Activated T-cell treated with anti-CD3 and anti-CD28 coated beads, Interleukin-2, amount 50 U/mL, for 72 hours (primary cell): Measurements from ENCODE around the gene SLC35F2. TPM values are rescaled to one million over a fixed set of nuclear protein-coding genes. Genes with fewer than 3 reads are reported as not detected.
"Not testable (repeated sequence)": the region's sequence is repeated elsewhere in the genome, so short reads cannot be mapped to it uniquely, and the experiment has no call there.

Source experiments
- ATAC-seq, 2 donors: fragments of 150-1000 bp; cut with Tn5 transposase; replicated peaks in 1 of 2; 2 replicates each; pipeline ENCODE4 v1.10.0; 2021; ENCODE audit warnings: moderate library complexity in 2 of 2, mild to moderate bottlenecking in 1 of 2
- DNase-seq, 2 donors: peaks; one replicate each; pipeline ENCODE4 v3.0.0; 2021 to 2022; ENCODE audit warnings: mixed read lengths in 1 of 2
- H3K27ac Mint-ChIP-seq: one replicate; pipeline ENCODE4 v1.8.0; 2022; ENCODE audit warnings: mild to moderate bottlenecking, moderate library complexity, mixed read lengths
- H3K27me3 Mint-ChIP-seq: one replicate; pipeline ENCODE4 v1.8.0; 2022; ENCODE audit warnings: low read depth, mixed read lengths
- H3K36me3 Mint-ChIP-seq, 2 donors: one replicate each; pipeline ENCODE4 v1.8.0; 2022; ENCODE audit warnings: mixed read lengths in 2 of 2, mild to moderate bottlenecking in 1 of 2; ENCODE audit not compliant: insufficient read depth in 2 of 2
- H3K4me1 Mint-ChIP-seq: one replicate; pipeline ENCODE4 v1.8.0; 2022; ENCODE audit warnings: low read depth, mixed read lengths
- H3K4me3 Mint-ChIP-seq, 2 donors: one replicate each; pipeline ENCODE4 v1.8.0; 2022; ENCODE audit warnings: mild to moderate bottlenecking in 2 of 2, mixed read lengths in 2 of 2, moderate library complexity in 2 of 2
- H3K9me3 Mint-ChIP-seq, 2 donors: one replicate each; pipeline ENCODE4 v1.8.0; 2022; ENCODE audit warnings: mixed read lengths in 2 of 2
- total RNA-seq, 2 donors: library from RNA; stranded (reverse); gene quantifications; one replicate each; pipeline ENCODE4 v1.2.3, GENCODE V29; 2022

The SLC35F2 gene
- total RNA-seq, 2 donors from 2014 or later, result 22.4 to 29.4 TPM

DNA sequence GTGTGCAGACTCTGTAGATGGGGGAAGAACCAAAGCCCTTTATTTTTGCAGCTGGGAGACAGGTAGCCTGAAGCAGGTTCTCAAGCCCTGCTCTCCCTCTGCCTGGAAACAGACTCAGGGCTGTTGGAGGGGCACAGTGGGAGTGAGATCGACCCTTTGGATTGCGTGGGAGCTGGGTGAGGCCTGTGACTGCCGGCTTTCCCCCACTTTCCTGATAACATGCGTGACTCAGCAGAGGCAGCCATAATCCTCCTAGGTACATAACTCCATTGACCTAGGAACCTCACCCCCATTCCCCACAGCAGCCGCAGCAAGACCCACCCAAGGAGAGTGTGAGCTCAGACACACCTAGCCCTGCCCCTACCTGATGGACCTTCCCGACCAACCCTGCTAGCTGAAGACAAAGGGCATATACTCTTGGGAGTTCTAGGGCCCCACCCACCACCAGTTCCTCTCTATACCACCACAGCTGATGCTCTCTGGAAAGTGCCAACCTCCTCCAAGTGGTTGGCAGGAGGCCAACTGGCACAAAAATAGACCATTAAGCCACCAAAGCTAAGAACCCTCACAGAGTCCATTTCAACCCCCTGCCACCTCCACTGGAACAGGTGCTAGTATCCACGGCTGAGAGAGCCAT, 99.8 kb downstream of the SLC35F2 start:
- H3K27me3 Mint-ChIP-seq, result peaks cover 41% of the 10 kb centered on the region
- H3K9me3 Mint-ChIP-seq, H3K4me1 Mint-ChIP-seq, H3K36me3 Mint-ChIP-seq, DNase-seq, H3K27ac Mint-ChIP-seq, H3K4me3 Mint-ChIP-seq, ATAC-seq: not testable (repeated sequence)

DNA sequence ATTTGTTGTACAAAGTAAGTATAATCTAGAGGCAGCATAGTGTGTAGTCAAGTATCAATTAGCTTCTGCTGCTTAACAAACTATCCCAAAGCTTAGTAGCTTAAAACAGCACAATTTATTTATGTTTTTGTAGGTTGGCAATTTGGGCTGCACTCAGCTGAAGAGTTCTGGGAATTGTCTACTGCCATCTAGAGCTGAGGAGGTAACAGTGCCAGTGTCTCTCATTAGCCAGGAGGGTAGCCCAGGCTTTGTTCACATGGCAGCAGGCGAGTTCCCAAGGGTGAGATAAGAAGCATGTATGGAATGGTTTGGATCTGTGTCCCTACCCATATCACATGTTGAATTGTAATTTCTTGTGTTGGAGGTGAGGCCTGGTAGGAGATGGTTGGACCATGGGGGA, 100.9 kb downstream of the SLC35F2 start:
- Mint-ChIP-seq H3K27me3 (peaks cover 48% of the 10 kb centered on the region), H3K9me3 (no peaks in the 10 kb centered on the region)

DNA sequence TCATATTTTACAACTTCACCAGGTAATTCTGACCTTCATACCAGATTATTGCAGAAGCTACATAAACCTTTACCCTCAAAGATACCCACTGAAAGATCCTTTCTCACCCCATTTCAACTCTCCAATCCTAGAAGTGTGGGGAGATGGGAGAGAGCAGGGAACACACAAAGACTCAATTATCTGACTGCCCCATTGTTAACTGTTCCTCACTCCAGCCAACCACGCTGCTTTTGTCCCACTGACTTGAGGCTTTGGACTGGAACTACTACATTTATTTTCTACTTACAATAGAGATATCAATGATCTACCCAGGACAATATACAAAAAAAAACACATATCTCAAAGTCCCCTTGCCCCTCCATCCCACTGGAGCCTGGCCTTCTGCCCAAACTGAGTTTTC, 102.0 kb downstream of the SLC35F2 start:
- Mint-ChIP-seq H3K4me1 (no peaks in the 10 kb centered on the region), H3K27me3 (peaks cover 45% of the 10 kb centered on the region), H3K4me3 (no peak overlapping the region), H3K36me3 (no peaks in the 10 kb centered on the region), H3K9me3 (no peaks in the 10 kb centered on the region), H3K27ac (no peak overlapping the region)
- ATAC-seq (no peak), DNase-seq (no peak)

More for the DNA sequence above, 100.9 kb downstream of the SLC35F2 start:
- Mint-ChIP-seq H3K27ac (no peak overlapping the region), H3K36me3 (no peaks in the 10 kb centered on the region), H3K4me3 (no peak overlapping the region), H3K4me1 (no peaks in the 10 kb centered on the region)
- no peak for DNase-seq
- no peak for ATAC-seq

DNA sequence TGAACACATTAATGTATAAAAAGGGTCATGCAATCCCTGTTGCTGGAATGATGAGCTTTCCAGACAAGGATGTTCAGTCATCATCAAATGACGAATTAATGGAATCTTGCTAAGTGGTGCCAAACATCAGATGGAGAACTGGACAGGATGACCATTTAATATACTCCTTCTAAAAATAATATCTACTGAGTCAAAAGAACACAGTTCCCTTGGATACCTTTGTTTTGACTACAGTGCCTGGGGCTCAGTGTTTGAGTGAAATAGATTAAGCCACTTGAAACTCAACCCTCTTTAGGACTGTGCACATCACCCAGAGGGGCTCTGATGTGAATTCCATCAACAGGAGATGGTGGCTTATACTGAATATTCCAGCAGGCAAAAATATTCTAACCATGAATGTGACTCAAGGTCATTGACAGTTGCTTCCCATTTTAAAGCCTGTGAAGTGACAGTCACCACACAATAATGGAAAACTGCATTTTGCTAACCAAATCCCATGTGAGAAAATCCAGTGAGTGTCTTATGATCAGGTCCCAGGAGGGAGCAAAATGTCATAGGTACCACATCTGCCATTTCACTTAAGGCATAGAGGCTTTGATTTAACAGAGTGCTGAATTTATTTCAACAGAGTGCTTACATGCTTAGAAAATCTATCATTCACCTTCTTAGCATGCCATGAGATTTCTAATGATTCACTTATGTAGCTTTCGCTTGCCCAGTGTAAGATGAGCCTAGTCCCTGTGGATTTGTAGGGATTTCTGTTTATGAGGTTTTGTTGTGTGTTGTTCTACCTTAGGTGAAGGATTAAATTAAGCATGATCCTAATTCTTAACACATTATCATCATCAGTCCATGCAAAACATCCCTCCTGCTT, 105.4 kb downstream of the SLC35F2 start:
- no peak for DNase-seq
- Mint-ChIP-seq H3K9me3 (no peaks in the 10 kb centered on the region), H3K4me3 (no peak overlapping the region), H3K36me3 (no peaks in the 10 kb centered on the region), H3K27ac (no peak overlapping the region), H3K27me3 (peaks cover 39% of the 10 kb centered on the region), H3K4me1 (no peaks in the 10 kb centered on the region)
- no peak for ATAC-seq

DNA sequence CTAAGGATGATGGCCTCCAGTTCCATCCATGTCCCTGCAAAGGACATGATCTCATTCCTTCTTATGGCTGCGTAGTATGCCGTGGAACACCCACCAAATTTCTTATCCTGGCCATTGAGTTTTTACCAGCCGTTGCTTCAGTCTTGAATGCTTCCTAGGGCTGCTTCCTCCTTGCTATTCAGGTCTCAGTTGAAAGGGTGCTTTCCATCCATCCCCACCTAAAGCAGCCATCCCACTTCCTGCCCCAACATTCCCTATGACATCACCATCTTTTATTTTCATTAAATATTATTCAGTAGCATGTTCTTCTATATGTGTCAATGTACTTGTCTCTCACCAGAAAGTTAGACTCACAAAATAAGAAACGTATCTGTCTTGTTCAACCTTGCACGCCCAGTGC, 106.1 kb downstream of the SLC35F2 start:
- no peak for ATAC-seq
- no peak for DNase-seq
- Mint-ChIP-seq H3K9me3 (no peaks in the 10 kb centered on the region), H3K4me1 (no peaks in the 10 kb centered on the region), H3K27me3 (peaks cover 32% of the 10 kb centered on the region), H3K27ac (no peak overlapping the region), H3K4me3 (no peak overlapping the region), H3K36me3 (no peaks in the 10 kb centered on the region)

DNA sequence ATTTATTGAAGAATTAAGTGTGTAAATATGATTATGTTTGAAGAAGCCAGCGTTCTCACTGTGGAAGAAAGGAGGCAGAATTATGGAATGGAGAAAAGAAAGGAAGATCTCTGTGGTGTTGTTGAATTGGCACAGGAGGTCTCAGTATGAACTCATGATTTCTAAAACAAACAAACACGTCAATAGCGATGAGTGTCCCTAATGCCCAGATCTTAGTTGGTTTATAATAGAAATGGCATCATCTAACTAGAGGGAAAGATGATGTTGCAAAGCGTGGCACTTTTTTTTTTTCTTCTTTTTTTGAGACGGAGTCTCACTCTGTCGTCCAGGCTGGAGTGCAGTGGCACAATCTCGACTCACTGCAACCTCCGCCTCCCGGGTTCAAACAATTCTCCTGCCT, 107.5 kb downstream of the SLC35F2 start:
- H3K9me3 Mint-ChIP-seq, result no peaks in the 10 kb centered on the region
- H3K27me3 Mint-ChIP-seq, result peaks cover 22% of the 10 kb centered on the region
- H3K36me3 Mint-ChIP-seq, result no peaks in the 10 kb centered on the region
- no peak overlapping the region for H3K27ac Mint-ChIP-seq
- no peak for DNase-seq
- no peak overlapping the region for H3K4me3 Mint-ChIP-seq
- no peaks in the 10 kb centered on the region for H3K4me1 Mint-ChIP-seq
- ATAC-seq, result no peak

DNA sequence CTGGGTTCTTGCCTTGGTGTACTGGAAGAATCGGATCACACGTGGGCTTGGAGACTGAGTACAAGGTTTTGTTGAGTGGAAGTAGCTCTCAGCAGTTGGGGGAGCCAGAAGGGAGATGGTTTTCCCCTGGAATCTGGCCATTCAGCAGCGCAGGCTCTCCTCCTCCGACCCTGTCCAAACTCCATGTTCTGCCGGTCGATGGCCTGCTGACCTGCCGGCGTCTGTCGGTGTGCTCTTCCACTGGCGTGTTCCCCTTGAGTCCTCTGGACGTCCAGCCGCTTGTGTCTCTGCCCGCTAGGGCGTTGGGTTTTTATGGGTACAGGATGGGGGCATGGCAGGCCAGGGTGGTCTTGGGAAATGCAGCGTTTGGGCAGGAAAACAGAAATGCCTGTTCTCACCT, 108.3 kb downstream of the SLC35F2 start:
- H3K9me3 Mint-ChIP-seq, result no peaks in the 10 kb centered on the region

DNA sequence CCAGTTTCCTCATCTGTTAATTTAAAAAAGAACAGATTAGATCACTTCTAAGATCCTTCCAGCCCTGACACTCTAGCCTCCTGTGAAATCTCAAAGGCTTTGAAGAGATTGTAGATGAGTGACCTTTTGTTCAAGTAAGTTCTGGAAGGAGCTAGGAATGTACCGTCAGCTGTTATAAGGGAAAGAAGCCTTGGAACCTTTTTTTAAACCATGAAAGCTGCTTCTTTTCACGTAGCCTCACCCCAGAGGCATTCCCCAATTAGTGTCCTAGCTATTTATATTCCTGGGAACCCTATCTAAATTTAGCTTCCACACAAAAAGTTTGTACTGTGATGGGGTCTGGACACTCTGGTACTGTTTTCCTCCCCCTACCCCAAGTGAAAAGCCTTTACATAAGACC, 111.0 kb downstream of the SLC35F2 start:
- Mint-ChIP-seq H3K27me3 (peaks cover 32% of the 10 kb centered on the region), H3K4me1 (no peaks in the 10 kb centered on the region), H3K27ac (no peak overlapping the region), H3K36me3 (no peaks in the 10 kb centered on the region), H3K4me3 (no peak overlapping the region), H3K9me3 (no peaks in the 10 kb centered on the region)
- DNase-seq (no peak), ATAC-seq (no peak)

More for the DNA sequence above, 108.3 kb downstream of the SLC35F2 start:
- no peaks in the 10 kb centered on the region for H3K36me3 Mint-ChIP-seq
- ATAC-seq, result no peak
- DNase-seq, result no peak
- no peak overlapping the region for H3K4me3 Mint-ChIP-seq
- H3K4me1 Mint-ChIP-seq, result no peaks in the 10 kb centered on the region
- peaks cover 27% of the 10 kb centered on the region for H3K27me3 Mint-ChIP-seq
- H3K27ac Mint-ChIP-seq, result no peak overlapping the region

DNA sequence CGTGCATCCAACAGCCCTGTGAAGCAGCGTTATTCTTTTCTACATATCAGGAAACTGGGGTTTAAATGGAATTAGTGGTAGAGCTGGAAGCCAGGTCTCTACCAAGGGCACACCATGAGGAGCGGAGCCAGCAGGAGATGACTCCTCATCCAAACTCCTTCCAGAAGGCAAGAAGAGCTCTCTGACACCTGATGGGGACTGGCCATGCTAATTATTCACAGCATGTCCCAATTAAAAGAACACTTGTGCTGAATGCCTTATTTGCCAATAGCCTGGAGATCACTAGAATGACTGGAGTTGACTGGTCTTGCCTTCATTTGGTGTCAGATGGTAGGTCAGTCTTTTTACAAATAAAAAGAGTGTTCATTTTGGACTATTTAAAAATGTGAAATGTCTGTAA, 113.9 kb downstream of the SLC35F2 start:
- Mint-ChIP-seq H3K4me3 (no peak overlapping the region), H3K27me3 (peaks cover 38% of the 10 kb centered on the region), H3K36me3 (no peaks in the 10 kb centered on the region), H3K4me1 (no peaks in the 10 kb centered on the region), H3K9me3 (no peaks in the 10 kb centered on the region), H3K27ac (no peak overlapping the region)
- no peak for ATAC-seq
- DNase-seq, result no peak

DNA sequence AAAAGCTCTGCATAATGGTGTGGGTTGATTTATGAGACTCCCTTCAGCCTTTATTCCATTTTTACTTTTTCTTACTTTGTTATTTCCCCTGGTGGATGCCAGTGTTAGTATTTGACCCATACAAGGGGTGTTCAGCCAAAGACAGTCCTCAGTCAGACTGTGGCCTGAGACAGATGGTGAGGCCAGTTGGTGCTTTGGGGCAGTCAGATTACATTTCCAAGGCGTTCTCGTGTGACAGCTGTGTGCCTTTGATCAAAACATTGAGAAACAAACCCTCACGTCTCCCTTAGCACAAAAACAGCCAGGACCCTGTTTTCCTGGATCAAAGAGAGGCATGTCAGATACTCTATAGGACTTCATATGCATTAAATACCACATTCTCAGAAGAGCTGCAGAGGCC, 115.4 kb downstream of the SLC35F2 start:
- Mint-ChIP-seq H3K27me3 (peaks cover 50% of the 10 kb centered on the region), H3K4me3 (no peak overlapping the region), H3K9me3 (no peaks in the 10 kb centered on the region), H3K27ac (no peak overlapping the region), H3K4me1 (no peaks in the 10 kb centered on the region), H3K36me3 (no peaks in the 10 kb centered on the region)
- ATAC-seq (no peak), DNase-seq (no peak)

DNA sequence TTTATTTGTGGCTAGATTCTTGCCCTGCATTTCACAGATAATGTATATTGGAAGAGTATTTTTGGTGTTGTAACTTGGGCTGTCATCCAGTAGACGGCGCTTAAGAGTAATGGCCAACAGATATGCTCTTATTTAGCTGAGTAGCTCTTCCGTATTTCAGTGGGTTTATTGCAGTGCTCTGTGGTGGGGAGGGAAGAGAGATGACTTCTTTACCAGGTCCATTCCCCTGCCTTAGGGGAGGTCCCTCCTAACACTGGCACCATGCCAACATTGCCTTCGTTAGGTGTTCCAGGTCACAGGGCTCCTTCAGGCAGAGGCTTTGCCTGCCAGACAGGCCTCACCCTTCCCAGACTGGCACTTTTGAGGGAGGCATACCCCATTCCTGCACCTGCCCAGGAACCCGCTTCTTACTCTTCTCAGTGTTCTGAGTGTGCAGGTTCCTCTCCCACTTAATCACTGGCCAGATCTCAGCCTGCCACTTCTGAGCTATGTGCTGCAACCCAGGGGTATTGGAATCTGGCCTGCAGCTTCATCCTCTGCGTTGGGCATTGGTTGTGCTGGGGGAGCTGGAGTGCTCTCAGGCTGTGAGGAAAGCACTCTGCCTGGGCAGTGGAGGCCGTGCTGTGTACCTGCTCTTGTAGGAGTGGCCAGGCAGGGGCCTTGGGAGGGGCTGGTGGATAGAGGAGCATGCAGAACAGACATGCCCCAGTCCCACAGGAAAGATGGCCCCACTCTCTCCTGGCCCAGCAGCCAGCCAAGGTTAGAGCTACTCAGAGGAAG, 117.4 kb downstream of the SLC35F2 start:
- Mint-ChIP-seq H3K27me3 (peaks cover 50% of the 10 kb centered on the region), H3K9me3 (no peaks in the 10 kb centered on the region), H3K36me3 (no peaks in the 10 kb centered on the region), H3K4me3 (no peak overlapping the region), H3K27ac (no peak overlapping the region), H3K4me1 (no peaks in the 10 kb centered on the region)
- ATAC-seq (peak; percentile 27 to 61), DNase-seq (peak; percentile 1 to 9)
